GM13977 (cell line): ENCODE data around the gene PMEL.
"Not testable (repeated sequence)": the region's sequence is repeated elsewhere in the genome, so short reads cannot be mapped to it uniquely, and the experiment has no call there.

ENCODE experiments used
- DNase-seq: peaks from one replicate; pipeline ENCODE4 v3.0.0; 2012; ENCODE audit warnings: low spot score
- in situ Hi-C: fragments of 300-500 bp; cut with MboI; formaldehyde crosslinking; loops from one replicate; pipeline ENCODE4 v1.12.0; 2022; ENCODE audit warnings: low sequenced_read_pairs, low pct_unique_long_range_greater_than_20kb, mixed read lengths, inconsistent platforms; ENCODE audit not compliant: unreplicated experiment
- TF ChIP-seq, protein P1 (sequence below): IDR thresholded peaks from 2 replicates; pipeline ENCODE4 v1.5.1; 2012; ENCODE audit warnings: mild to moderate bottlenecking, control low read depth; ENCODE audit not compliant: insufficient read depth; ENCODE audit errors: extremely low read depth, missing control alignments

The PMEL gene

DNA sequence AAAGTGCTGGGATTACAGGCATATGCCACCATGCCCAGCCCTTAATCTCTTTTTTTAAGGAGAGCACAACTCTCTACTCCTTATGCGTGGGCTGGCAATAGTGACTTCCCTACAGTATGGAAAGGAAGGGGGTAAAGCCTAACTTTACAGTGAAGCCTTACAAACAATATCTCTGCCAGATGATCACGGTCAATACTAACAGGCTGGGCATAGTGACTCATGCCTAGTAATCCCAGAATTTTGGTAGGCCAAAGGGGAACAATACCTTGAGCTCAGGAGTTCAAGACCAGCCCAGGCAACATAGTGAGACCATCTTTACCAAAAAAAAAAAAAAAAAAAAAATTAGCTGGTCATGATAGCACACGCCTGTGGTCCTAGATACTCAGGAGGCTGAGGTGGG, 43.7 kb downstream of the PMEL start:
- in situ Hi-C loops, result no loop called here
- TF ChIP-seq, protein P1, sequence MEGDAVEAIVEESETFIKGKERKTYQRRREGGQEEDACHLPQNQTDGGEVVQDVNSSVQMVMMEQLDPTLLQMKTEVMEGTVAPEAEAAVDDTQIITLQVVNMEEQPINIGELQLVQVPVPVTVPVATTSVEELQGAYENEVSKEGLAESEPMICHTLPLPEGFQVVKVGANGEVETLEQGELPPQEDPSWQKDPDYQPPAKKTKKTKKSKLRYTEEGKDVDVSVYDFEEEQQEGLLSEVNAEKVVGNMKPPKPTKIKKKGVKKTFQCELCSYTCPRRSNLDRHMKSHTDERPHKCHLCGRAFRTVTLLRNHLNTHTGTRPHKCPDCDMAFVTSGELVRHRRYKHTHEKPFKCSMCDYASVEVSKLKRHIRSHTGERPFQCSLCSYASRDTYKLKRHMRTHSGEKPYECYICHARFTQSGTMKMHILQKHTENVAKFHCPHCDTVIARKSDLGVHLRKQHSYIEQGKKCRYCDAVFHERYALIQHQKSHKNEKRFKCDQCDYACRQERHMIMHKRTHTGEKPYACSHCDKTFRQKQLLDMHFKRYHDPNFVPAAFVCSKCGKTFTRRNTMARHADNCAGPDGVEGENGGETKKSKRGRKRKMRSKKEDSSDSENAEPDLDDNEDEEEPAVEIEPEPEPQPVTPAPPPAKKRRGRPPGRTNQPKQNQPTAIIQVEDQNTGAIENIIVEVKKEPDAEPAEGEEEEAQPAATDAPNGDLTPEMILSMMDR, result no peak
- no peak for DNase-seq

DNA sequence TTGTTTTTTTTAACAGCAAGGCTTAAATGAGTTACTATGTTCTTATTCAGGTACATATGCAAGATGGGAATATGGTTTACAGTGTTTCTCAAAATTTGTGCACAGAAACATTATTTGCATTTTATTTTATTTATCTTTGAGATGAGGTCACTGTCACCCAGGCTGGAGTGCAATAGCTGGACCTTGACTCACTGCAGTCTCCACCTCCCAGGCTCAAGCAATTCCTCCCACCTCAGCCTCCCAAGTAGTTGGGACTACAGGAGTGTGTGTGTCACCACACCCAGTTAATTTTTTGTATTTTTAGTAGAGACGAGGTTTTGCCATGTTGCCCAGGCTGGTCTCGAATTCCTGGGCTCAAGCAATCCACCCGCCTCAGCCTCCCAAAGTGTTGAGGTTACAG, 46.8 kb downstream of the PMEL start:
- DNase-seq, in situ Hi-C loops: not testable (repeated sequence)

DNA sequence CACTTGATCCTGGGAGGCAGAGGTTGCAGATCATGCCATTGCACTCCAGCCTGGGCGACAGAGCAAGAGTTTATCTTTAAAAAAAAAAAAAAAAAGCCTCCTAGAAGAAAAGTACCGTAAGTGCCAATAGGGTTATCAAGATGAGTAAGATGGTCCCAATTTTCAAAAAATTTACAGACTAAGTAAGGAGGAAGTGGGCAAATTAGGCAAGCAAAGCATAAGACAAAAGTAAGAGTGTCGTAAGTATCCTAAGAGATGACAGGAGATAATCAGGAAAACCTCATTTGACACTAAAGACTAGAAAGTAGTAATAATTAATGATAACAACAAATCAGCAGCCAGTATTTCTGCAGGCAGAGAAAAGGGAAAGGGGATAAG, 50.4 kb downstream of the PMEL start:
- in situ Hi-C loops, result no loop called here
- TF ChIP-seq, protein P1, result no peak
- DNase-seq, result no peak

DNA sequence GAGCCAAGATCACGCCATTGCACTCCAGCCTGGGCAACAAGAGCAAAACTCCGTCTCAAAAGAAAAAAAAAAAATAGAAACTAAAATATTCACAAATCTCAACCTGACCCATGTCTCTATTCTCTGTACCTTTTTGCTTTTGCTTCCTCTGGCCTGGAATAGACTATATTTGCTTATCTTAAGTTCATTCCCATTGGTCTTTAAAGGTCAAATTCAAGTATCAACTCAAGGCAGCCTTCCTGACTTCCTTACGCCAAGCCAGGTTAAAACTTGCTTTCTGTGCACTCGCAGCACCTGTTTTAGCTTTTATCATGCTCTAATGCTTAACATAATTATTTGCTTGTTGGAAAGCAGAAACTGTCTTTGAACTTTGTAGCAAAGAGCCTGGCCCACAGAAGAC, 52.9 kb downstream of the PMEL start:
- in situ Hi-C loops, result no loop called here
- DNase-seq, result no peak

DNA sequence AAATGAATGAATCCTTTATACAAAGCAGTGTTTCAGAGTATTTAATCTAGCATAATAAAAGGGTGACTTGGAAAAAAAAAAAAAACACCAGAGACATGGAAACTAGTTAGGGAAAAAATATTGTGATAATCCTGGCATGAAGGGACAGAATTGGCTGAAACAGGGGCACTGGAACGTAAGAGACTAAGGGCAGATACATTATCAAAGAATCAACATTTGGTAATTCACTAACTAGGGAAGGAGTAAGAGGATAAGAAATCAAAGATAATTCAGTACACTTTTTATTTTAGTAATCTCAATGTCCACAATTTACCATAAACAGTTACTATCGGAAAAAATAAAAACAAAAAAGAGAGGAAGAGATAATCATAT, 56.3 kb downstream of the PMEL start:
- TF ChIP-seq, protein P1, result no peak
- in situ Hi-C loops, result no loop called here
- DNase-seq, result no peak

More for the DNA sequence above, 52.9 kb downstream of the PMEL start:
- TF ChIP-seq, protein P1, result no peak

DNA sequence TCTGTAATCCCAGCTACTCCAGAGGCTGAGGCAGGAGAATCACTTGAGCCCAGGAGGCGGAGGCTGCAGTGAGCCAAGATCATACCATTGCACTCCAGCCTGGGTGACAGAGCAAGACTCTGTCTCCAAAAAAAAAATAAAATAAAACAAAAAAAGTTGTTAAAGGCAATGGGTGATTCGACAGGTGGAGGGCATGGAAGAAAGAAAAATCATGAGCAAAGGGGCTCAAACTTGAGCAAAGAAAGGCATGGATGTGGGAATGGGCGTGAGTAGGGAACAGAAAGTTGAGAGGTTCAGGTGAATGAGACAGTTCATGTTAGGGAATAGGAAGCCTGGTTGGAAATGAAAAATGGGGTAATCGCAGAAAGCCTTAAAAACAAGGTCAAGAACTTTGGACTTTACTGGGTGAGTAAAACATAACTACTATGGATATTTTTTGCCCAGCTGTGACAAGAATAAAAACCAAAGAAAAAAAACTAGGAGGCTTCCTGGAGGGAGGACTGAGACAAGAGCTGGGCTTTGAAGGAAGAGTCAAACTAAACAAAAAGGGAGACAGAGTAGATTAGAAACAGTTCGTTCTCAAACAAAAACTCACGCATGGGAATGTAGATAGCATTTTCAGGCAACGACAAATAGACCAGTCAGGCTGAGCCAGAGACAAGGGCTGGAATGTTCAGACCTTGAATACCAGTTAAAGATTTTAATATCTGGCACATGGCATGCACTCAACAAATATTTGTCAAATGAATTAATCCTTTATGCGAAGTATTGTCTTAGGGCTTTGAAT, 56.9 kb downstream of the PMEL start:
- in situ Hi-C loops, result no loop called here
- no peak for DNase-seq
- TF ChIP-seq, protein P1, result no peak

DNA sequence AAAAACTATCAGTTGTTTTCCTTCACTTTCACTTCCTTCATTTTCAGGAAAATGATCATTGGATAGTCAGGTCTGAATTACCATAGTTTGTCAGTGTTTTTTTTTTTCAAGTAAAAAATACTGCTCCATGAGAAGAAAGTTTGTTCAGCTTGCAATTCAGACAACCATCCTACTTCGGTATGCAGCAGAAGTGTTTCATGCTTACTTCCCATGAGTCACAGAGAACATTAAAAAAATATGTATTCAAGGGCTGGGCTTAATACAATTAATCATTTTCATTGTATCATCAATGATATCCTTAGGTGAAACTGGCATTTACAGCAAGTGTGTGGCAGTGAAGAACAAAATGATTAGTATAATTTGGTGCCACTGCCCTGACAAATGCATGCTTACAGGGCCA, 59.8 kb downstream of the PMEL start:
- in situ Hi-C loops, result no loop called here
- no peak for DNase-seq
- TF ChIP-seq, protein P1, result no peak
